ENCODE data around the gene ERICH3. TPM values are rescaled to one million over a fixed set of nuclear protein-coding genes. Genes with fewer than 3 reads are reported as not detected.

The ERICH3 gene
- total RNA-seq, 1 experiment from 2014 or later: not detected

DNA sequence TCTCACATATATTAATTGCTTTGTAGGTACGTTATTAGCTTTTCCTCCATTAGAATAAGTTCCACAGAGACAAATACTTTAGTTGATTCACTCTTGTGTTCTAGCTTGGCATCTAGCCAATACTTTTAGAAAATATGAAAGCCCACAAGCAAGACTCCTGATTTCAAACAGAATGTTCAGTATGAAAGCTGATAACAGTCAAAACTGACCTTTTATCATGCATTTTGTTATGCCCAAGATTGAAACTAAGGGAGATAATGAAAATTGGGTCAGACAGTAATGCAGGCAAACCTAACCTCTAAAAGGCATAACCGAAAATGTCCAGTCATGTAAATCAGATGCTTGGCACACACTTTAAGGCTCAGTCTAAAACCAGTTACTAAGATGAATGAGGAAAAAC lies 61.7 kb downstream of the ERICH3 start:
- no peak overlapping the region for H2BK120ac ChIP-seq (ENCODE audit: low read depth, low read length, poor library complexity, severe bottlenecking)
- no peak overlapping the region for H2BK5ac ChIP-seq (ENCODE audit: insufficient read length, low read length)
- H3K27ac Mint-ChIP-seq: no peak overlapping the region
- H3K18ac ChIP-seq (ENCODE audit: insufficient read length, low read depth, low read length): no peak overlapping the region
- no peak overlapping the region for H3K4me2 ChIP-seq (ENCODE audit: insufficient read depth, insufficient read length, low read length)
- no peaks in the 10 kb centered on the region for H3K9me3 Mint-ChIP-seq
- no peaks in the 10 kb centered on the region for H3K9me3 ChIP-seq (ENCODE audit: control insufficient read depth, low read depth, low read length)
- no peaks in the 10 kb centered on the region for H3K79me2 ChIP-seq (ENCODE audit: insufficient read depth, low read length)
- H3K4me1 ChIP-seq (ENCODE audit: insufficient read depth, low read length): no peaks in the 10 kb centered on the region
- H2AFZ ChIP-seq (ENCODE audit: low read length): no peak overlapping the region
- no peaks in the 10 kb centered on the region for H4K20me1 ChIP-seq (ENCODE audit: control insufficient read depth, insufficient read depth, insufficient read length)
- H3K36me3 Mint-ChIP-seq (ENCODE audit: insufficient read depth in 1 of 3, low read depth in 3 of 3): no peaks in the 10 kb centered on the region
- H2BK15ac ChIP-seq (ENCODE audit: low read depth, low read length): no peak overlapping the region
- DNase-seq: no peak
- no peak overlapping the region for H3K23ac ChIP-seq (ENCODE audit: insufficient read length, low read depth, low read length)
- no peak overlapping the region for H4K5ac ChIP-seq (ENCODE audit: insufficient read length, low read depth, low read length)
- no peak overlapping the region for H2AK5ac ChIP-seq (ENCODE audit: insufficient read length, low read length)
- no peaks in the 10 kb centered on the region for H3K79me1 ChIP-seq (ENCODE audit: insufficient read depth, low read depth, low read length, poor library complexity, severe bottlenecking)
- H4K91ac ChIP-seq (ENCODE audit: insufficient read length, low read depth, low read length): no peak overlapping the region
- TF ChIP-seq, protein P1, sequence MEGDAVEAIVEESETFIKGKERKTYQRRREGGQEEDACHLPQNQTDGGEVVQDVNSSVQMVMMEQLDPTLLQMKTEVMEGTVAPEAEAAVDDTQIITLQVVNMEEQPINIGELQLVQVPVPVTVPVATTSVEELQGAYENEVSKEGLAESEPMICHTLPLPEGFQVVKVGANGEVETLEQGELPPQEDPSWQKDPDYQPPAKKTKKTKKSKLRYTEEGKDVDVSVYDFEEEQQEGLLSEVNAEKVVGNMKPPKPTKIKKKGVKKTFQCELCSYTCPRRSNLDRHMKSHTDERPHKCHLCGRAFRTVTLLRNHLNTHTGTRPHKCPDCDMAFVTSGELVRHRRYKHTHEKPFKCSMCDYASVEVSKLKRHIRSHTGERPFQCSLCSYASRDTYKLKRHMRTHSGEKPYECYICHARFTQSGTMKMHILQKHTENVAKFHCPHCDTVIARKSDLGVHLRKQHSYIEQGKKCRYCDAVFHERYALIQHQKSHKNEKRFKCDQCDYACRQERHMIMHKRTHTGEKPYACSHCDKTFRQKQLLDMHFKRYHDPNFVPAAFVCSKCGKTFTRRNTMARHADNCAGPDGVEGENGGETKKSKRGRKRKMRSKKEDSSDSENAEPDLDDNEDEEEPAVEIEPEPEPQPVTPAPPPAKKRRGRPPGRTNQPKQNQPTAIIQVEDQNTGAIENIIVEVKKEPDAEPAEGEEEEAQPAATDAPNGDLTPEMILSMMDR (conservative IDR thresholded peaks at IDR 0.05): no peak
- H3K56ac ChIP-seq (ENCODE audit: insufficient read length, low read depth, low read length): no peak overlapping the region
- no peak overlapping the region for H3K14ac ChIP-seq (ENCODE audit: insufficient read depth, low read length)
- H4K8ac ChIP-seq (replicated peaks; ENCODE audit: insufficient read length, low read depth, low read length): no peak overlapping the region
- H3K27ac ChIP-seq (ENCODE audit: insufficient read length, low read depth, low read length): no peak overlapping the region
- no peak overlapping the region for H2BK20ac ChIP-seq (ENCODE audit: low read depth, low read length, poor library complexity, severe bottlenecking)
- no peak overlapping the region for H3K4me3 Mint-ChIP-seq
- WGBS (ENCODE audit: extremely low coverage, insufficient read length, low lambda C conversion rate): no CpG with 5 or more reads among the region's 2 CpGs
- no peaks in the 10 kb centered on the region for H3K23me2 ChIP-seq (ENCODE audit: insufficient read length, low read depth, low read length, poor library complexity, severe bottlenecking)
- H3K27me3 Mint-ChIP-seq (ENCODE audit: low read depth): no peaks in the 10 kb centered on the region
- no peak overlapping the region for H3K4ac ChIP-seq (ENCODE audit: low read depth, low read length)
- H2BK12ac ChIP-seq (ENCODE audit: insufficient read length, low read depth, low read length): no peak overlapping the region
- no peaks in the 10 kb centered on the region for H3K27me3 ChIP-seq (ENCODE audit: insufficient read depth, low read length)
- H3K4me1 Mint-ChIP-seq: no peaks in the 10 kb centered on the region
- no peak overlapping the region for H3K9ac ChIP-seq (ENCODE audit: extremely low read depth, insufficient read length, low read length)
- H3T11ph ChIP-seq (ENCODE audit: low read length): no peak overlapping the region

Measured in H9 (cell line).